Measurements from ENCODE around the gene SREBF1.

The SREBF1 gene

GRCh38 chr17:17836818-17837379 is at the start of gene SREBF1:
Gene SREBF1 (minus strand): TSS chr17:17836986. CDS start chr17:17836817, 169 bp downstream.
- DNase-seq (ENCODE audit: low read depth in 1 of 2, low spot score in 1 of 2): no peak

- DNase-seq (ENCODE audit: low read depth in 1 of 2, low spot score in 1 of 2): no peak
Observed at GRCh38 chr17:17886226-17886625, 49.4 kb upstream of the SREBF1 start.

GRCh38 chr17:17884391-17885357 is 47.9 kb upstream of the SREBF1 start:
- DNase-seq (ENCODE audit: low read depth in 1 of 2, low spot score in 1 of 2): no peak

GRCh38 chr17:17883801-17884200 is 47.0 kb upstream of the SREBF1 start:
- no peak for DNase-seq (ENCODE audit: low read depth in 1 of 2, low spot score in 1 of 2)

- no peak for DNase-seq (ENCODE audit: low read depth in 1 of 2, low spot score in 1 of 2)
Observed at GRCh38 chr17:17882082-17882581, 45.3 kb upstream of the SREBF1 start.

GRCh38 chr17:17880577-17881196 is 43.9 kb upstream of the SREBF1 start:
- no peak for DNase-seq (ENCODE audit: low read depth in 1 of 2, low spot score in 1 of 2)

- no peak for DNase-seq (ENCODE audit: low read depth in 1 of 2, low spot score in 1 of 2)
Observed at GRCh38 chr17:17877529-17878358, 41.0 kb upstream of the SREBF1 start.

- no peak for DNase-seq (ENCODE audit: low read depth in 1 of 2, low spot score in 1 of 2)
Observed at GRCh38 chr17:17876959-17877528, 40.3 kb upstream of the SREBF1 start.

- no peak for DNase-seq (ENCODE audit: low read depth in 1 of 2, low spot score in 1 of 2)
Observed at GRCh38 chr17:17874478-17874877, 37.7 kb upstream of the SREBF1 start.

- no peak for DNase-seq (ENCODE audit: low read depth in 1 of 2, low spot score in 1 of 2)
Observed at GRCh38 chr17:17873450-17873991, 36.7 kb upstream of the SREBF1 start.

- DNase-seq (ENCODE audit: low read depth in 1 of 2, low spot score in 1 of 2): no peak
Observed at GRCh38 chr17:17872547-17873345, 36.0 kb upstream of the SREBF1 start.

- DNase-seq (ENCODE audit: low read depth in 1 of 2, low spot score in 1 of 2): no peak
Observed at GRCh38 chr17:17871913-17872312, 35.1 kb upstream of the SREBF1 start.

GRCh38 chr17:17870247-17870646 is 33.5 kb upstream of the SREBF1 start:
- DNase-seq (ENCODE audit: low read depth in 1 of 2, low spot score in 1 of 2): no peak

GRCh38 chr17:17868641-17869522 is 32.1 kb upstream of the SREBF1 start:
- no peak for DNase-seq (ENCODE audit: low read depth in 1 of 2, low spot score in 1 of 2)

GRCh38 chr17:17866897-17867296 is 30.1 kb upstream of the SREBF1 start:
- no peak for DNase-seq (ENCODE audit: low read depth in 1 of 2, low spot score in 1 of 2)

GRCh38 chr17:17866425-17866824 is 29.6 kb upstream of the SREBF1 start:
- no peak for DNase-seq (ENCODE audit: low read depth in 1 of 2, low spot score in 1 of 2)

- no peak for DNase-seq (ENCODE audit: low read depth in 1 of 2, low spot score in 1 of 2)
Observed at GRCh38 chr17:17865035-17865434, 28.2 kb upstream of the SREBF1 start.

- DNase-seq (ENCODE audit: low read depth in 1 of 2, low spot score in 1 of 2): no peak
Observed at GRCh38 chr17:17860766-17861107, 24.0 kb upstream of the SREBF1 start.
